HEK293T (cell line): ENCODE results near the gene PTPN1.

Source experiments
- BHLHE40 ChIP-seq: fragments of 450-650 bp; IDR thresholded peaks from 2 replicates; pipeline ENCODE4 v1.6.1; 2016; ENCODE audit warnings: mild to moderate bottlenecking, moderate library complexity, borderline replicate concordance
- FOXM1 ChIP-seq: fragments of 450-650 bp; IDR thresholded peaks from 2 replicates; pipeline ENCODE4 v1.6.1; 2017; ENCODE audit warnings: mild to moderate bottlenecking, borderline replicate concordance
- SUZ12 ChIP-seq: fragments of 450-650 bp; IDR thresholded peaks from 2 replicates; pipeline ENCODE4 v1.6.1; 2016; ENCODE audit warnings: mild to moderate bottlenecking
- TARDBP ChIP-seq: fragments of 450-650 bp; IDR thresholded peaks from 2 replicates; pipeline ENCODE4 v1.6.1; 2016
- TF ChIP-seq, protein P1 (sequence below): fragments of 450-650 bp; IDR thresholded peaks from 2 replicates; pipeline ENCODE4 v1.6.1; 2016

DNA sequence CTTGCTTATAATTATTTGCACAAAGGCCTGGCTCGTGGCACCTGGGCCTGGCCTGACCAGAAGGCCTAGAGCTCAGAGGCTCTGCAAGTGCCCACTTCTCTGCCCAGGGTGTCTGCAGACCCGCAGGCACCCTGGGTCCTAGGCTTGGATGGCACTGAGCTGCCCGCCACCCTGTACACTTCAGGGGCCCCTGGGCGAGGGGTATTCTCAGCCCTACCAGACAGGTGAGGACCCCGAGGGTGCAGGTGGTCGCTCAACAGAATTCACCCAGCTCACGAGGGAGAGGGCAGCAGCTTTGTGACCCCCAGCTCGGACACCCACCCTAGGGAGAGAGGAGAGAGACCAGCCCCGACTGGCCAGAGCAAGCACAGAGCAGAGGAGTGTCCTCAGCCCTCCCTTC lies 97.3 kb downstream of the PTPN1 start:
- TF ChIP-seq FOXM1 (no peak), BHLHE40 (no peak), SUZ12 (no peak), TARDBP (no peak)
- TF ChIP-seq, protein P1, sequence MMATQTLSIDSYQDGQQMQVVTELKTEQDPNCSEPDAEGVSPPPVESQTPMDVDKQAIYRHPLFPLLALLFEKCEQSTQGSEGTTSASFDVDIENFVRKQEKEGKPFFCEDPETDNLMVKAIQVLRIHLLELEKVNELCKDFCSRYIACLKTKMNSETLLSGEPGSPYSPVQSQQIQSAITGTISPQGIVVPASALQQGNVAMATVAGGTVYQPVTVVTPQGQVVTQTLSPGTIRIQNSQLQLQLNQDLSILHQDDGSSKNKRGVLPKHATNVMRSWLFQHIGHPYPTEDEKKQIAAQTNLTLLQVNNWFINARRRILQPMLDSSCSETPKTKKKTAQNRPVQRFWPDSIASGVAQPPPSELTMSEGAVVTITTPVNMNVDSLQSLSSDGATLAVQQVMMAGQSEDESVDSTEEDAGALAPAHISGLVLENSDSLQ: no peak
